Chondrocyte (in vitro differentiated cells): ENCODE results near the gene CYB561. TPM values are rescaled to one million over a fixed set of nuclear protein-coding genes. Genes with fewer than 3 reads are reported as not detected.
A peak's percentile ranks its signal among the peaks of the same experiment; 100 is the strongest.

Source experiments
- DNase-seq: peaks from one replicate; pipeline ENCODE4 v3.0.0; 2021; ENCODE audit warnings: mixed read lengths, low spot score
- H3K27ac Mint-ChIP-seq: one replicate; pipeline ENCODE4 v1.8.0; 2021; ENCODE audit warnings: mild to moderate bottlenecking, moderate library complexity, mixed read lengths; ENCODE audit not compliant: unreplicated experiment
- H3K27me3 Mint-ChIP-seq: 2 replicates; pipeline ENCODE4 v1.8.0; 2021; ENCODE audit warnings: low read depth, mixed read lengths
- H3K36me3 Mint-ChIP-seq: 2 replicates; pipeline ENCODE4 v1.8.0; 2021; ENCODE audit warnings: low read depth, mixed read lengths
- H3K4me1 Mint-ChIP-seq: 2 replicates; pipeline ENCODE4 v1.8.0; 2021; ENCODE audit warnings: low read depth, mild to moderate bottlenecking, mixed read lengths
- H3K4me3 Mint-ChIP-seq: one replicate; pipeline ENCODE4 v1.8.0; 2021; ENCODE audit warnings: mild to moderate bottlenecking, moderate library complexity, mixed read lengths; ENCODE audit not compliant: unreplicated experiment
- H3K9me3 Mint-ChIP-seq: 2 replicates; pipeline ENCODE4 v1.8.0; 2021; ENCODE audit warnings: low read depth, mixed read lengths
- total RNA-seq: library from RNA; stranded (reverse); gene quantifications from 3 replicates; pipeline ENCODE4 v1.2.1, GENCODE V29; 2021
- TF ChIP-seq, protein P1 (sequence below): fragments of 200-600 bp; sonication (generic); IDR thresholded peaks from 2 replicates; pipeline ENCODE4 v1.5.0; 2021; ENCODE audit warnings: antibody characterized with exemption, mild to moderate bottlenecking, moderate library complexity

CYB561 gene
- total RNA-seq, 1 donor from 2014 or later: 10.1 TPM

GRCh38 chr17:63482509-63482908, 36.4 kb upstream of the CYB561 start:
- Mint-ChIP-seq H3K4me3 (no peak overlapping the region), H3K4me1 (peaks cover 9% of the 10 kb centered on the region), H3K9me3 (no peaks in the 10 kb centered on the region), H3K36me3 (no peaks in the 10 kb centered on the region), H3K27me3 (peaks cover 17% of the 10 kb centered on the region), H3K27ac (peak overlapping the region; percentile 57)
- TF ChIP-seq, protein P1, sequence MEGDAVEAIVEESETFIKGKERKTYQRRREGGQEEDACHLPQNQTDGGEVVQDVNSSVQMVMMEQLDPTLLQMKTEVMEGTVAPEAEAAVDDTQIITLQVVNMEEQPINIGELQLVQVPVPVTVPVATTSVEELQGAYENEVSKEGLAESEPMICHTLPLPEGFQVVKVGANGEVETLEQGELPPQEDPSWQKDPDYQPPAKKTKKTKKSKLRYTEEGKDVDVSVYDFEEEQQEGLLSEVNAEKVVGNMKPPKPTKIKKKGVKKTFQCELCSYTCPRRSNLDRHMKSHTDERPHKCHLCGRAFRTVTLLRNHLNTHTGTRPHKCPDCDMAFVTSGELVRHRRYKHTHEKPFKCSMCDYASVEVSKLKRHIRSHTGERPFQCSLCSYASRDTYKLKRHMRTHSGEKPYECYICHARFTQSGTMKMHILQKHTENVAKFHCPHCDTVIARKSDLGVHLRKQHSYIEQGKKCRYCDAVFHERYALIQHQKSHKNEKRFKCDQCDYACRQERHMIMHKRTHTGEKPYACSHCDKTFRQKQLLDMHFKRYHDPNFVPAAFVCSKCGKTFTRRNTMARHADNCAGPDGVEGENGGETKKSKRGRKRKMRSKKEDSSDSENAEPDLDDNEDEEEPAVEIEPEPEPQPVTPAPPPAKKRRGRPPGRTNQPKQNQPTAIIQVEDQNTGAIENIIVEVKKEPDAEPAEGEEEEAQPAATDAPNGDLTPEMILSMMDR: no peak
- no peak for DNase-seq

GRCh38 chr17:63481488-63481870, 35.4 kb upstream of the CYB561 start:
- no peak overlapping the region for H3K4me3 Mint-ChIP-seq
- no peaks in the 10 kb centered on the region for H3K9me3 Mint-ChIP-seq
- no peak for DNase-seq
- no peak overlapping the region for H3K27ac Mint-ChIP-seq
- TF ChIP-seq, protein P1: no peak
- no peaks in the 10 kb centered on the region for H3K36me3 Mint-ChIP-seq
- H3K4me1 Mint-ChIP-seq: peaks cover 11% of the 10 kb centered on the region
- H3K27me3 Mint-ChIP-seq: peaks cover 15% of the 10 kb centered on the region

- TF ChIP-seq, protein P1: no peak
- Mint-ChIP-seq H3K4me1 (peaks cover 11% of the 10 kb centered on the region), H3K36me3 (no peaks in the 10 kb centered on the region), H3K9me3 (no peaks in the 10 kb centered on the region), H3K4me3 (no peak overlapping the region), H3K27me3 (peaks cover 15% of the 10 kb centered on the region), H3K27ac (no peak overlapping the region)
- no peak for DNase-seq
These were observed 34.9 kb upstream of the CYB561 start for GRCh38 chr17:63480826-63481487.

- no peaks in the 10 kb centered on the region for H3K36me3 Mint-ChIP-seq
- H3K9me3 Mint-ChIP-seq: no peaks in the 10 kb centered on the region
- H3K27ac Mint-ChIP-seq: no peak overlapping the region
- no peak for DNase-seq
- TF ChIP-seq, protein P1: no peak
- H3K27me3 Mint-ChIP-seq: peaks cover 17% of the 10 kb centered on the region
- H3K4me1 Mint-ChIP-seq: peaks cover 11% of the 10 kb centered on the region
- H3K4me3 Mint-ChIP-seq: no peak overlapping the region
These were observed 34.2 kb upstream of the CYB561 start for GRCh38 chr17:63480192-63480784.

GRCh38 chr17:63479495-63480184, 33.5 kb upstream of the CYB561 start:
- TF ChIP-seq, protein P1: no peak
- Mint-ChIP-seq H3K27ac (no peak overlapping the region), H3K27me3 (peaks cover 20% of the 10 kb centered on the region), H3K36me3 (no peaks in the 10 kb centered on the region), H3K9me3 (no peaks in the 10 kb centered on the region), H3K4me3 (no peak overlapping the region), H3K4me1 (peaks cover 11% of the 10 kb centered on the region)
- DNase-seq: no peak
